Measurements from ENCODE around the gene SLC17A2.

SLC17A2 gene

GRCh38 chr6:25916789-25917490 lies 13.6 kb downstream of the SLC17A2 start:
- no peak for DNase-seq

GRCh38 chr6:25916330-25916729 lies 14.2 kb downstream of the SLC17A2 start:
- no peak for DNase-seq

GRCh38 chr6:25913741-25914140 lies 16.8 kb downstream of the SLC17A2 start:
- DNase-seq = no peak

GRCh38 chr6:25911351-25911750 lies 19.1 kb downstream of the SLC17A2 start:
- DNase-seq = no peak

- DNase-seq = no peak
Measured at GRCh38 chr6:25907475-25908014, 22.9 kb downstream of the SLC17A2 start.

- DNase-seq = no peak
Measured at GRCh38 chr6:25903467-25904099, 26.9 kb downstream of the SLC17A2 start.

GRCh38 chr6:25902071-25902470 lies 28.4 kb downstream of the SLC17A2 start:
- DNase-seq = no peak

- DNase-seq = no peak
Measured at GRCh38 chr6:25900843-25901242, 29.6 kb downstream of the SLC17A2 start.

- no peak for DNase-seq
Measured at GRCh38 chr6:25899580-25900408, 30.7 kb downstream of the SLC17A2 start.

GRCh38 chr6:25899123-25899522 lies 31.4 kb downstream of the SLC17A2 start:
- DNase-seq = no peak

- no peak for DNase-seq
Measured at GRCh38 chr6:25898289-25898977, 32.1 kb downstream of the SLC17A2 start.

- DNase-seq = no peak
Measured at GRCh38 chr6:25896252-25896651, 34.2 kb downstream of the SLC17A2 start.

GRCh38 chr6:25895771-25896170 lies 34.7 kb downstream of the SLC17A2 start:
- DNase-seq = no peak

GRCh38 chr6:25893778-25894177 lies 36.7 kb downstream of the SLC17A2 start:
- DNase-seq = no peak

- DNase-seq = no peak
Measured at GRCh38 chr6:25892877-25893276, 37.6 kb downstream of the SLC17A2 start.

- peak; percentile 8 for DNase-seq
Measured at GRCh38 chr6:25889877-25890853, 40.3 kb downstream of the SLC17A2 start.

GRCh38 chr6:25888626-25889025 lies 41.9 kb downstream of the SLC17A2 start:
- DNase-seq = no peak

- no peak for DNase-seq
Measured at GRCh38 chr6:25886066-25886465, 44.4 kb downstream of the SLC17A2 start.

- DNase-seq = no peak
Measured at GRCh38 chr6:25883991-25884390, 46.5 kb downstream of the SLC17A2 start.

- no peak for DNase-seq
Measured at GRCh38 chr6:25883536-25883935, 47.0 kb downstream of the SLC17A2 start.

GRCh38 chr6:25882051-25882496 lies 48.4 kb downstream of the SLC17A2 start:
- no peak for DNase-seq

GRCh38 chr6:25880601-25881000 lies 49.9 kb downstream of the SLC17A2 start:
- no peak for DNase-seq
